Fibroblast of villous mesenchyme (primary cell): ENCODE data around the gene SNAP29. TPM values are rescaled to one million over a fixed set of nuclear protein-coding genes. Genes with fewer than 3 reads are reported as not detected.

ENCODE experiments used
- DNase-seq: peaks from one replicate; pipeline ENCODE4 v3.0.0-alpha.2; 2010; ENCODE audit warnings: low read depth
- H3K4me3 ChIP-seq: 2 replicates; pipeline ENCODE4 v1.5.1; 2011; ENCODE audit warnings: low read depth, mild to moderate bottlenecking, low read length
- total RNA-seq: library from RNA; depleted of rRNA; stranded (reverse); fragments of >200 nt; gene quantifications from 2 replicates; pipeline ENCODE4 v1.2.3, GENCODE V29; 2012
- TF ChIP-seq, protein P1 (sequence below): IDR thresholded peaks from 2 replicates; pipeline ENCODE4 v1.5.1; 2012; ENCODE audit warnings: low read depth, mild to moderate bottlenecking, low read length; ENCODE audit not compliant: insufficient read depth

SNAP29 gene
- total RNA-seq, 1 donor: 14.7 TPM

DNA sequence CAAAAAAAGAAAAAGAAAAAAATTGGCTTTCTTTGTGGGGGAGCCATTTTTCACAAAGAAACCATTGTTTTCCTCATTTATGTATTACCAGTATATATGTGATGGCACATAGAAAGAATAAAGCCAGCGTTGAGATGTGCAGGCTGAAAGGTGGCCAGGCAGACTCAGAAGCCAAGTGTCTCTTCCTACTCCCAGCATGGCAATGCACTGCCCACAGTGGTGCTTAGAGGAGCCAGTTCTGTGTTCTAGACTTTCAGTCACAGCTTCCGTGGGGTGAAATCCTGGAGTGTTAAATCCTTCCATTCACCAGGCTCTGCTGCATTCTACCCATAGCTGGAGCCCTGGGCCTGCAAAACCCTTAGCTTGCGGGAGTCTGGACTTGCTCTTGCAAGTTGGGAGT is 18.9 kb downstream of the SNAP29 start:
- DNase-seq: no peak
- H3K4me3 ChIP-seq: no peak overlapping the region
- TF ChIP-seq, protein P1, sequence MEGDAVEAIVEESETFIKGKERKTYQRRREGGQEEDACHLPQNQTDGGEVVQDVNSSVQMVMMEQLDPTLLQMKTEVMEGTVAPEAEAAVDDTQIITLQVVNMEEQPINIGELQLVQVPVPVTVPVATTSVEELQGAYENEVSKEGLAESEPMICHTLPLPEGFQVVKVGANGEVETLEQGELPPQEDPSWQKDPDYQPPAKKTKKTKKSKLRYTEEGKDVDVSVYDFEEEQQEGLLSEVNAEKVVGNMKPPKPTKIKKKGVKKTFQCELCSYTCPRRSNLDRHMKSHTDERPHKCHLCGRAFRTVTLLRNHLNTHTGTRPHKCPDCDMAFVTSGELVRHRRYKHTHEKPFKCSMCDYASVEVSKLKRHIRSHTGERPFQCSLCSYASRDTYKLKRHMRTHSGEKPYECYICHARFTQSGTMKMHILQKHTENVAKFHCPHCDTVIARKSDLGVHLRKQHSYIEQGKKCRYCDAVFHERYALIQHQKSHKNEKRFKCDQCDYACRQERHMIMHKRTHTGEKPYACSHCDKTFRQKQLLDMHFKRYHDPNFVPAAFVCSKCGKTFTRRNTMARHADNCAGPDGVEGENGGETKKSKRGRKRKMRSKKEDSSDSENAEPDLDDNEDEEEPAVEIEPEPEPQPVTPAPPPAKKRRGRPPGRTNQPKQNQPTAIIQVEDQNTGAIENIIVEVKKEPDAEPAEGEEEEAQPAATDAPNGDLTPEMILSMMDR: no peak

DNA sequence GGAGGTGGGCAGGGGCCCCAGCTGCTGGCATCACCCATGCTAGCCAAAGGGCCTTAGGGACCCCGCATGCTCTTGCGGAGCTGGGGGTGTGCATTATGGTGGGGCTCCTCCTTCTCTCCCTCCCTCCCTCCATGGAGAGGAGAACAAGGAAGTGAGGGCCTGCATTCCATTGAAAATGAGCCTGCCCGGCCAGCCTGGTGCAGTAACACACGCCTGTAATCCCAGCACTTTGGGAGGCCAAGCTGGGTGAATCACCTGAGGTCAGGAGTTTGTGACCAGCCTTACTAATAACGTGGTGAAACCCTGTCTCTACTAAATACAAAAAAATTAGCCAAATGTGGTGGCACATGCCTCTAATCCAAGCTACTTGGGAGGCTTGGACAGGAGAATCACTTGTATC is 22.4 kb downstream of the SNAP29 start:
- DNase-seq: no peak
- TF ChIP-seq, protein P1: no peak
- no peak overlapping the region for H3K4me3 ChIP-seq

DNA sequence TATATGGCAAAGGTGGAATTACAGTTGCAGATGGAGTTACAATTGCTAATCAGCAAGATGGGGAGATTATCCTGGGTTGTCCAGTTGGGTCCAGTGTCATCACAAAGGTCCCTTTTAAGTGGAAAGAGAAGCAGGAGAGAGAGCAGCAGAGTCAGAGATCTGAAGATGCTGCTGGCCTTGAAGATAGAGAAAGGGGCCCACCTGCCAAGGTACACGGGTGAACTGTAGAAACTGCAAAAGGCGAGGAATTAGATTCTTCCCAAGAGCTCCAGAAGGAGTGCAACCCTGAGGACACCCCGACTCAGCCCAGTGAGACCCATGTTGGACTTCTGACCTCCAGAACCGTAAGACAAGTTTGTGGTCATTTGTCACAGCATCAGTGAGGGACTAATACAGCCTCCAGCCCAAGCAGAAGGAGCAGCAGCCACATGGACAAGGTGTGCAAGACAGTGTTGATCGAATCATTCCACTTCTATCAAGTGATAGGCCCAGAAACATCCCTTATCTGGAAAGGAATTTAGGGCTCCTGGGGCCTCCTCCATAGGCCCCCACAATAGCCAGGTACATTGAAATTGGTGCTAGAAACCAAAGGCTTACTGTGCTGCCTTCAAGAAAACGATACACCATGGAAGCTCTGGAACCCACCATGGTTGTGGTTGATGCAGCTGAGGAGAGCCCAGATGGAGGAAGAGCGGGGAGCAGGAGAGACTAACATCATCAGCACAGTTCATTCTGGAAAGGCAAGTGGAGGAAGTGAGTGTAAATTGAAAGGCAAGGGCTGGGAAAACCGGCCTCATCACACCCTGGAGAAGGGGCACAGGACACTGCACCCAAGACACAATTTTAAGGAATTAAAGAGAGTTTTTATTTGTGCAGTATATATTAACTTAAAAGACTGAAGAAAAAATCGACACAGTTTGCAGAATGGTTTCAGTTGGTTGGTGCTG is 23.3 kb downstream of the SNAP29 start:
- no peak for DNase-seq
- TF ChIP-seq, protein P1: no peak
- no peak overlapping the region for H3K4me3 ChIP-seq

DNA sequence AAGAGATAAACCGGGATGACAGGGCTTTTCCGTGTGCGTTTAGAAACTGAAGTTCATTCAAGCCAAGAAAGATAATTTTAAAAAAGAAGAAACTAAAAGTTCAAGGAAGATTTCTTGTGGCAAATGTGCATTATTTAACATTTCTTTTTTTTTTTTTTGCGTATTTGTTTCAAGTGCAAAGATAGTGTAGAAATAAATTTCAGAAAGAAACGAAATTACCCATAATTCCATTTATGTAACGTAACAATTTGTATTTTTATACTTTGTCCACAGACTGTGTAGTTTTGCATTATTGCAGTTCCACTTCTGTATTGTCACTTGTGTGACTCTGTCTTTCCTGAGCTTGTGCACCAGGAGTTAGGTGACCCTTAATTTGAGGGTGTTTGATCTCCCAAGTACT is 24.0 kb downstream of the SNAP29 start:
- H3K4me3 ChIP-seq: no peak overlapping the region
- TF ChIP-seq, protein P1: no peak
- DNase-seq: no peak

DNA sequence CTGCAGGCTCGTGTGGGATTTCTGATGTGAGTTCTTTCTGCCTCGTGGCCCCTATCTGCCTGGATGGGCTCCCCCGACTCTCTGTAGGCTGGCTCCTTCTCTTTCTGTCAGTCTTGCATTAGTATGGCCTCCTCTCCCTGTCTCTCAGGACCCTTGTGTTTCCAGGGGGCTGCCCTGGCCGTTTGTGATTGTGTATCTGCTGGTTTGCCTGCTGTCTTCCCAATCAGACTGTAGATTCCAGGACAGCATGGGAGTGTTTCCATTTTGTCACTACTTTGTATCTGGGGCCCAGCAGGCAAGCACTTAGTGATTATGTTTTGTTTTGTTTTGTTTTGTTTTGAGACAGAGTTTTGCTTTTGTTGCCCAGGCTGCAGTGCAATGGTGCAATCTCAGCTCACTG is 25.6 kb downstream of the SNAP29 start:
- no peak for DNase-seq
- TF ChIP-seq, protein P1: no peak
- no peak overlapping the region for H3K4me3 ChIP-seq

DNA sequence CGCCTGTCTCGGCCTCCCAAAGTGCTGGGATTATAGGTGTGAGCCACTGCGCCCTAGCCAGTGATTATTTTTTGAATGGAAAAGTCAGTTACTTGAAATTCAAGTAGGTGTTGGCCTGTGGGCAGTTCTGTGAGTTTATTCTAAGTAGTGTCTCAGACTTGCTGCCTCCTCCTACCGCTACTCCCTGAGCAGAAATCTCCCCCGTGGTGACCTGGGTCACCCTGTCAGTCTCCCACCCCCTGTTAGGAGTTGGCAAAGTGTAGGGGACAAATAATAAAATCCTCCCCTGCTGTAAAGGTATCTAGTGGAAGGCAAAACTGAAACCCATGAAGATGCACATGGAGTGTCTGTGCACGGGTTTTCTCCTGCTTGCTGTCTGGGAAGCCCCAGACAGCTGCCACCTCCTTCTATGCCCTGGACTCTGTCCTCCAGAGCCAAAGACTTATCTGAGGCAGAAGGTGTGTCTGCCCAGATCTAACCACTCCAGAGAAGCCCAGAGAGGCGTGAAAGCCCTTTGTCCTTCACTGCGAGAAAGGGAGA is 26.3 kb downstream of the SNAP29 start:
- no peak for DNase-seq
- no peak overlapping the region for H3K4me3 ChIP-seq
- TF ChIP-seq, protein P1: no peak
